ENCODE measurements around the gene ZBTB37. TPM values are rescaled to one million over a fixed set of nuclear protein-coding genes. Genes with fewer than 3 reads are reported as not detected.
"Not testable (repeated sequence)": the region's sequence is repeated elsewhere in the genome, so short reads cannot be mapped to it uniquely, and the experiment has no call there.

The ZBTB37 gene
- total RNA-seq, 1 experiment from 2014 or later: 8.4 TPM

DNA sequence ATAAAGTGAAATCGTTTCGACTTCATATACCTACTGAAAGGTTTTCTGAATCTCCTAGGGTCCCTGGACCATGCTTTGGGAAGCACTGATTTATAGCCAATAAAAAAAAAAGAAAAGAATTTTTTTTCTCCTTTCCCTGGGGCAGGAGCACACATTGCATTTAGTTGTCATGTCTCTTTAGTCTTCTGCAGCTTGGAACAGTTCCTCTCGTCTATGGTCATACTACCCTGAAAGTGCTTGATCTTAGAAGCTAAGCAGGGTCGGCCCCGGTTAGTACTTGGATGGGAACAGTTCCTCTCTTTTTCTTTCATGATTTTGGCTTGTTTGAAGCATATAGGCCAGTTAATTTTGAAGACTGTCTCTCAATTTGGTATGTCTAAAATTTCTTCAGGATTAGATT lies 52.7 kb downstream of the ZBTB37 start:
- no peaks in the 10 kb centered on the region for H3K36me3 ChIP-seq (ENCODE audit: control insufficient read depth, insufficient read depth, low read length)
- intact Hi-C loops (cut with micrococcal nuclease; ENCODE audit: unreplicated experiment): no loop called here
- H3K4me3 ChIP-seq (ENCODE audit: low read depth, low read length): no peak overlapping the region
- DNase-seq: no peak
- H3K9me3 ChIP-seq: no peaks in the 10 kb centered on the region
- H3K27me3 Mint-ChIP-seq (ENCODE audit: insufficient read depth, unreplicated experiment): no peaks in the 10 kb centered on the region
- no peaks in the 10 kb centered on the region for H3K9me3 Mint-ChIP-seq (ENCODE audit: unreplicated experiment)
- H3K4me1 Mint-ChIP-seq (ENCODE audit: low read depth, unreplicated experiment): peaks cover 14% of the 10 kb centered on the region
- H3K4me3 Mint-ChIP-seq (ENCODE audit: unreplicated experiment): no peak overlapping the region
- peaks cover 17% of the 10 kb centered on the region for H3K4me1 ChIP-seq
- BruUV-seq (replicated peaks): no TSS peak
- ChIA-PET POLR2A (no interaction called here), CTCF (no interaction called here)
- TF ChIP-seq, protein P1, sequence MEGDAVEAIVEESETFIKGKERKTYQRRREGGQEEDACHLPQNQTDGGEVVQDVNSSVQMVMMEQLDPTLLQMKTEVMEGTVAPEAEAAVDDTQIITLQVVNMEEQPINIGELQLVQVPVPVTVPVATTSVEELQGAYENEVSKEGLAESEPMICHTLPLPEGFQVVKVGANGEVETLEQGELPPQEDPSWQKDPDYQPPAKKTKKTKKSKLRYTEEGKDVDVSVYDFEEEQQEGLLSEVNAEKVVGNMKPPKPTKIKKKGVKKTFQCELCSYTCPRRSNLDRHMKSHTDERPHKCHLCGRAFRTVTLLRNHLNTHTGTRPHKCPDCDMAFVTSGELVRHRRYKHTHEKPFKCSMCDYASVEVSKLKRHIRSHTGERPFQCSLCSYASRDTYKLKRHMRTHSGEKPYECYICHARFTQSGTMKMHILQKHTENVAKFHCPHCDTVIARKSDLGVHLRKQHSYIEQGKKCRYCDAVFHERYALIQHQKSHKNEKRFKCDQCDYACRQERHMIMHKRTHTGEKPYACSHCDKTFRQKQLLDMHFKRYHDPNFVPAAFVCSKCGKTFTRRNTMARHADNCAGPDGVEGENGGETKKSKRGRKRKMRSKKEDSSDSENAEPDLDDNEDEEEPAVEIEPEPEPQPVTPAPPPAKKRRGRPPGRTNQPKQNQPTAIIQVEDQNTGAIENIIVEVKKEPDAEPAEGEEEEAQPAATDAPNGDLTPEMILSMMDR (IDR thresholded peaks at IDR 0.05; ENCODE audit: insufficient read depth in 1 of 2, low read depth in 1 of 2, low read length in 1 of 2, severe bottlenecking in 1 of 2, unreplicated experiment in 1 of 2): no peak
- no peaks in the 10 kb centered on the region for H3K27me3 ChIP-seq (replicated peaks; ENCODE audit: control insufficient read depth, insufficient read depth, low read length)
- no peak overlapping the region for H3K27ac Mint-ChIP-seq (ENCODE audit: unreplicated experiment)
- peaks cover 8% of the 10 kb centered on the region for H3K36me3 Mint-ChIP-seq (ENCODE audit: insufficient read depth, unreplicated experiment)

DNA sequence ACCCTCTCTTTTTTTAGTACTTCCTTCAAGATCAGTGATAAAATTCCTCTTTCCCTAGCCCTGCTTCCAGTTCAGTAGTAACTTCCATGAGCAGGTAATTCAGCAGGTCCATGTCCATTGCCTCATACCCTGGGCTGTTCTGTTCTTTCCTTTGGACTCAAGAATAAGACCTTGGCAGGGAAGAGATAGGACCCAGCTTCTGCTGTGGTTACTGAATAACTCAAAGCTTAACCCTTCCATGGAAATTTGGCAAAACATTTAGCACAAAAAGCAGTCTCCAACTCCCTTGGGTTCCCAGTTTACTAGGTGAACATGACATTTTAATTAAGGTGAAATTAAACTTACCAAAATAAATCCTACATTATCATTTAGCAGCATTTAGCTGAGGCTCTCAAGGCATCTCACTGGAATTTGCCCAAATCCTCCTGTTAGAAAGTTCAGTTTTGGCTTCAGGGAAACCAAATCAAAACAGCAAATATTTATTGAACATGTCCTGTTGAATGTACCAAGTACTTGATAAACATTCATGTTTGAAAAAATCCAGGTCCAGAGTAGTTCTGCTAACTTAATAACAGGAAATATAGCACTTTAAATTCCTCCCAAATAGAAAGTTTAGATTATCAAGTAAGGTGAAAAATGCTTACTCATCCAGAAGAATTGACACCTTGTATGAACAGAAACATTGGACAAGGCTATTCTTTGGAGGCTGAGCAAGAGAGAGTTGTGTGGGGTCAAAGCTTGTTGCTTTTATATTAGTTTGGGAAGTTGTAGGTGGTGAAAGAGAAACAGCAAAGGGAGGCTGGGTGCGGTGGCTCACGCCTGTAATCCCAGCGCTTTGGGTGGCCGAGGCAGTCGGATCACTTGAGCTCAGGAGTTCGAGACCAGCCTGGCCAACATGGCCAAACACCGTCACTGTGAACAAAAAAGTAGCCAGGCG lies 57.4 kb downstream of the ZBTB37 start:
- H3K4me3 Mint-ChIP-seq (ENCODE audit: unreplicated experiment): no peak overlapping the region
- H3K4me3 ChIP-seq (ENCODE audit: low read depth, low read length): no peak overlapping the region
- peak in 1 of 2 experiments; percentile 19 for DNase-seq
- intact Hi-C loops (cut with micrococcal nuclease; ENCODE audit: unreplicated experiment): loop anchor here (5.0 kb wide), 1 partner anchor 58 kb away; the partner anchor contains the start of genes GAS5 and ZBTB37
- H3K9me3 Mint-ChIP-seq (ENCODE audit: unreplicated experiment): no peaks in the 10 kb centered on the region
- no peaks in the 10 kb centered on the region for H3K36me3 ChIP-seq (ENCODE audit: control insufficient read depth, insufficient read depth, low read length)
- H3K4me1 ChIP-seq: peaks cover 11% of the 10 kb centered on the region
- H3K27me3 Mint-ChIP-seq (ENCODE audit: insufficient read depth, unreplicated experiment): no peaks in the 10 kb centered on the region
- H3K36me3 Mint-ChIP-seq (ENCODE audit: insufficient read depth, unreplicated experiment): peaks cover 26% of the 10 kb centered on the region
- no peaks in the 10 kb centered on the region for H3K27me3 ChIP-seq (replicated peaks; ENCODE audit: control insufficient read depth, insufficient read depth, low read length)
- BruUV-seq (replicated peaks): no TSS peak
- ChIA-PET CTCF (no interaction called here), POLR2A (no interaction called here)
- peaks cover 7% of the 10 kb centered on the region for H3K4me1 Mint-ChIP-seq (ENCODE audit: low read depth, unreplicated experiment)
- peak overlapping the region; percentile 16 for H3K27ac Mint-ChIP-seq (ENCODE audit: unreplicated experiment)
- no peaks in the 10 kb centered on the region for H3K9me3 ChIP-seq
- TF ChIP-seq, protein P1 (IDR thresholded peaks at IDR 0.05; ENCODE audit: insufficient read depth in 1 of 2, low read depth in 1 of 2, low read length in 1 of 2, severe bottlenecking in 1 of 2, unreplicated experiment in 1 of 2): no peak

DNA sequence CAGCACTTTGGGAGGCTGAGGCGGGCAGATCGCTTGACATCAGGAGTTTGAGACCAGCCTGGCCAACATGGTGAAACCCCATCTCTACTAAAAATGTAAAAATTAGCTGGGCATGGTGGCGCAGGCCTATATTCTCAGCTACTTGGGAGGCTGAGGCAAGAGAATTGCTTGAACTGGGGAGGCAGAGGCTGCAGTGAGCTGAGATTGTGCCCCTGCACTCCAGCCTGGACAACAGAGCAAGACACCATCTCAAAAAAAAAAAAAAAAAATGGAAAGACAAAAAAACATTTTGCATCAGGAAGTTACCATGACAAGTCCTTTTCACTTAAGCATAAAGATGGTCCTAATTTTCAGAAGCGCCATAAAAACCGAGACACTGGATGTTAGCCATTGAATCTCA lies 62.4 kb downstream of the ZBTB37 start:
- H3K4me3 Mint-ChIP-seq (ENCODE audit: unreplicated experiment); H3K4me3 ChIP-seq (ENCODE audit: low read depth, low read length); BruUV-seq (replicated peaks); H3K9me3 ChIP-seq; H3K4me1 ChIP-seq; POLR2A ChIA-PET; CTCF ChIA-PET; DNase-seq; H3K27me3 ChIP-seq (replicated peaks; ENCODE audit: control insufficient read depth, insufficient read depth, low read length); H3K9me3 Mint-ChIP-seq (ENCODE audit: unreplicated experiment); H3K36me3 ChIP-seq (ENCODE audit: control insufficient read depth, insufficient read depth, low read length); H3K27ac Mint-ChIP-seq (ENCODE audit: unreplicated experiment); H3K4me1 Mint-ChIP-seq (ENCODE audit: low read depth, unreplicated experiment); intact Hi-C loops (cut with micrococcal nuclease; ENCODE audit: unreplicated experiment); H3K27me3 Mint-ChIP-seq (ENCODE audit: insufficient read depth, unreplicated experiment): not testable (repeated sequence)
- peaks cover 48% of the 10 kb centered on the region for H3K36me3 Mint-ChIP-seq (ENCODE audit: insufficient read depth, unreplicated experiment)

All from Caco-2 (cell line).